Parathyroid adenoma (tissue), 2 donors: ENCODE data around the gene NSDHL.

Experiments
- H2AFZ ChIP-seq: fragments of 300-600 bp; sonication (generic); one replicate; pipeline ENCODE4 v1.7.0; 2017; ENCODE audit warnings: antibody characterized with exemption, mild to moderate bottlenecking
- H3K27ac ChIP-seq: fragments of 300-600 bp; sonication (generic); one replicate; pipeline ENCODE4 v1.7.0; 2017
- H3K27me3 ChIP-seq: fragments of 300-600 bp; sonication (generic); one replicate; pipeline ENCODE4 v1.7.0; 2017; ENCODE audit warnings: low read length; ENCODE audit not compliant: control insufficient read depth, insufficient read depth
- H3K36me3 ChIP-seq: fragments of 300-600 bp; sonication (generic); one replicate; pipeline ENCODE4 v1.7.0; 2017; ENCODE audit warnings: low read length; ENCODE audit not compliant: control insufficient read depth, insufficient read depth
- H3K4me1 ChIP-seq: fragments of 300-600 bp; sonication (generic); one replicate; pipeline ENCODE4 v1.7.0; 2017; ENCODE audit warnings: control low read depth
- H3K4me2 ChIP-seq: fragments of 300-600 bp; sonication (generic); one replicate; pipeline ENCODE4 v1.7.0; 2017; ENCODE audit warnings: low read length
- H3K4me3 ChIP-seq: fragments of 300-600 bp; sonication (generic); one replicate; pipeline ENCODE4 v1.7.0; 2017; ENCODE audit warnings: low read depth, low read length
- H3K79me2 ChIP-seq: fragments of 300-600 bp; sonication (generic); one replicate; pipeline ENCODE4 v1.7.0; 2017; ENCODE audit warnings: control low read depth
- H3K9ac ChIP-seq: fragments of 300-600 bp; sonication (generic); one replicate; pipeline ENCODE4 v1.7.0; 2017; ENCODE audit warnings: mild to moderate bottlenecking
- H3K9me3 ChIP-seq: fragments of 300-600 bp; sonication (generic); one replicate; pipeline ENCODE4 v1.7.0; 2017; ENCODE audit warnings: low read length; ENCODE audit not compliant: control insufficient read depth
- TF ChIP-seq, protein P1 (sequence below): fragments of 300-600 bp; sonication (generic); IDR thresholded peaks from one replicate; pipeline ENCODE4 v1.7.0; 2017; ENCODE audit warnings: antibody characterized with exemption, mild to moderate bottlenecking
- donor health status: primary hyperparathyroidism.

The NSDHL gene

GRCh38 chrX:152819732-152820131 is 11.1 kb upstream of the NSDHL start:
- TF ChIP-seq, protein P1, sequence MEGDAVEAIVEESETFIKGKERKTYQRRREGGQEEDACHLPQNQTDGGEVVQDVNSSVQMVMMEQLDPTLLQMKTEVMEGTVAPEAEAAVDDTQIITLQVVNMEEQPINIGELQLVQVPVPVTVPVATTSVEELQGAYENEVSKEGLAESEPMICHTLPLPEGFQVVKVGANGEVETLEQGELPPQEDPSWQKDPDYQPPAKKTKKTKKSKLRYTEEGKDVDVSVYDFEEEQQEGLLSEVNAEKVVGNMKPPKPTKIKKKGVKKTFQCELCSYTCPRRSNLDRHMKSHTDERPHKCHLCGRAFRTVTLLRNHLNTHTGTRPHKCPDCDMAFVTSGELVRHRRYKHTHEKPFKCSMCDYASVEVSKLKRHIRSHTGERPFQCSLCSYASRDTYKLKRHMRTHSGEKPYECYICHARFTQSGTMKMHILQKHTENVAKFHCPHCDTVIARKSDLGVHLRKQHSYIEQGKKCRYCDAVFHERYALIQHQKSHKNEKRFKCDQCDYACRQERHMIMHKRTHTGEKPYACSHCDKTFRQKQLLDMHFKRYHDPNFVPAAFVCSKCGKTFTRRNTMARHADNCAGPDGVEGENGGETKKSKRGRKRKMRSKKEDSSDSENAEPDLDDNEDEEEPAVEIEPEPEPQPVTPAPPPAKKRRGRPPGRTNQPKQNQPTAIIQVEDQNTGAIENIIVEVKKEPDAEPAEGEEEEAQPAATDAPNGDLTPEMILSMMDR = no peak

DNA sequence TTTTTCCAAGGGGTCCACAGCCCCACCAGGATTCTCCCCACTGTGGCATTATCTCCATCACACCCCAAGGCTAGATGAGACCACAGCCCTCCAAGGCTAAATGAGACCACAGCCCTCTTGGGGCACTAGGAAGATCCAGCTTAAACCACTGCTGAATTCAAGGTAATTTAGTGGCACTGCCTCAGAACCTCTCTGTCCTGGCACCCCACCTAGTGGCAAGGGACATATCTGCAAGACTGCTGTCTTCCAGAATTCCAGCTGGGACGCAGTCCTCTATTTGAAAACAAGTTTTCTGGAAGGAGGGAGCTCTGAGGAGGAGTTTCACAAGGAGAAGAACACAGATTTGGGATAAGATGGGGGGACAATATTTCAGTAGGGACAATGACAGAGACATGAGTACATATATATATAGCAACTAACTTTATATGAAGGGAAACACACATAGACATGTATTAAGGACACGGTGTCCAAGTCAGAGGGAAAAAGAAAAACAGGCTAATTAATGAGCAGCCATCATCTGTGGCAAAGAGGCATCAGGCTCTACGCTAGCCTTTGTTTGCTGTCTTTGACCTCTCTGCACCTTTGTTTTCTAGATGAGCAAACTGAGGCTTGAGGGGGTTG is 9.6 kb upstream of the NSDHL start:
- Histone ChIP-seq H3K79me2 (no peaks in the 10 kb centered on the region), H3K36me3 (no peaks in the 10 kb centered on the region), H3K27ac (no peak overlapping the region), H3K9ac (no peak overlapping the region), H3K9me3 (no peaks in the 10 kb centered on the region), H2AFZ (no peak overlapping the region), H3K4me2 (no peak overlapping the region), H3K27me3 (no peaks in the 10 kb centered on the region), H3K4me3 (no peak overlapping the region), H3K4me1 (no peaks in the 10 kb centered on the region)
- TF ChIP-seq, protein P1 = peak; percentile 41

More at GRCh38 chrX:152819732-152820131, 11.1 kb upstream of the NSDHL start:
- Histone ChIP-seq H3K9ac (no peak overlapping the region), H2AFZ (no peak overlapping the region), H3K27me3 (no peaks in the 10 kb centered on the region), H3K4me2 (no peak overlapping the region), H3K4me1 (no peaks in the 10 kb centered on the region), H3K27ac (no peak overlapping the region), H3K79me2 (no peaks in the 10 kb centered on the region), H3K4me3 (no peak overlapping the region), H3K9me3 (no peaks in the 10 kb centered on the region), H3K36me3 (no peaks in the 10 kb centered on the region)

DNA sequence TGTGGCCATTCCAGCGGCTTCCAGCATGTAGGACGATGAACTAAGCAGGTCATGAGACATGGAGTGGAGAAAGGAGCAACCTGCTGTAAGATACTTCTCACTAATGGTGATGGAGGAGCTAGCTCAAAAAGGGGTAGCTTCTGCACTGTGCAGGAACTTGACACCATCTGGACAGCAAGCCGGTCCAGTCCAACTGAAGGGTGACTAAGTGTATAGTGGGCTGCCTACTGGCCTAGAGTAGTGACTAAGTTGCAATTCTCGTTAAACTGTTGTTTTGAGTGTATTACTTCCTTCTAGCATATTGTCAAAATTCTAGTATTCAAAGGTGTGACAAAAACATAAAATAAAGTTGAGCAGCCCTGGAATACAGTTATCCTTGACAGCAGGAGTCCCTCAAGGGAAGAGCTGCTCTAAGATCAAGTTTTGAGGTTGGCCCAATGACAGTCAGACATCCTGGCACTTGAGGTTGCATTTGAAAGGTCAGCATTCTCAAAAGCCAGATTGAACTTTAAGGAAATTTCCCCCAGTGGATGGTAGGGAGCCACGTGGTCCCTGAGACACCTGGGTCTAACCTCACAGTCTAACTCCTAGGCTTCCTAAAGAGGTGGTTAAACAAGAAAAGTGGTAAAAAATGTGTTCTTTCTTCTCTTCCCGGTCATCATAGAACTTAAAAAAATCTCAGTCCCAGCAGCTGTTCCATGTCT is 8.3 kb upstream of the NSDHL start:
- Histone ChIP-seq H3K4me2 (no peak overlapping the region), H3K4me3 (no peak overlapping the region), H3K36me3 (no peaks in the 10 kb centered on the region), H3K9ac (no peak overlapping the region), H3K27me3 (no peaks in the 10 kb centered on the region), H2AFZ (no peak overlapping the region), H3K9me3 (no peaks in the 10 kb centered on the region), H3K4me1 (no peaks in the 10 kb centered on the region), H3K79me2 (no peaks in the 10 kb centered on the region), H3K27ac (no peak overlapping the region)
- TF ChIP-seq, protein P1 = no peak

DNA sequence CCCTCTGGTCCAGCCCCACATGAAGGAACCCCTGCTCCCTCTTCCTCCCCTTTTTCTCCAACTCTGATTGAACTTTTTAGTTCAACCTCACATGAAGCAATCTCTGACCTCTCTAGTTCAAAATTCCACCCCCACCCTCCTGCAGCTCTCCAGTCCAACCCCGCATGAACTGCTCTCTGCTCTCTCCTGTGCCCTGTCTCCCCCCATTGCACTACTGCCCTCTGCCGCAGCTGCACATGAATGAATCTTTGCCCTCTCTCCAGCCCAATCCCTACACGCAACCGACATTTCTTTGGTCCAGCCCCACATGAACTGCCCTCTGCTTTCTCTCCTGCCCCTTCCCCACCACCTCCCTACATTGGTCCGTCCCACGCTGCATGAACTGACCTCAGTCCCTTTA is 7.2 kb upstream of the NSDHL start:
- Histone ChIP-seq H3K4me2 (no peak overlapping the region), H3K9me3 (no peaks in the 10 kb centered on the region), H3K9ac (no peak overlapping the region), H2AFZ (no peak overlapping the region), H3K27ac (no peak overlapping the region), H3K4me3 (no peak overlapping the region), H3K27me3 (no peaks in the 10 kb centered on the region), H3K79me2 (no peaks in the 10 kb centered on the region), H3K4me1 (no peaks in the 10 kb centered on the region), H3K36me3 (no peaks in the 10 kb centered on the region)
- TF ChIP-seq, protein P1 = no peak
